GM18526 (cell line): Measurements from ENCODE around the gene LOXL3.

Experiments
- POLR2A ChIP-seq: IDR thresholded peaks from 3 replicates; pipeline ENCODE4 v1.6.1; 2011; ENCODE audit not compliant: insufficient read length; ENCODE audit errors: extremely low read depth

Gene LOXL3, protein sequence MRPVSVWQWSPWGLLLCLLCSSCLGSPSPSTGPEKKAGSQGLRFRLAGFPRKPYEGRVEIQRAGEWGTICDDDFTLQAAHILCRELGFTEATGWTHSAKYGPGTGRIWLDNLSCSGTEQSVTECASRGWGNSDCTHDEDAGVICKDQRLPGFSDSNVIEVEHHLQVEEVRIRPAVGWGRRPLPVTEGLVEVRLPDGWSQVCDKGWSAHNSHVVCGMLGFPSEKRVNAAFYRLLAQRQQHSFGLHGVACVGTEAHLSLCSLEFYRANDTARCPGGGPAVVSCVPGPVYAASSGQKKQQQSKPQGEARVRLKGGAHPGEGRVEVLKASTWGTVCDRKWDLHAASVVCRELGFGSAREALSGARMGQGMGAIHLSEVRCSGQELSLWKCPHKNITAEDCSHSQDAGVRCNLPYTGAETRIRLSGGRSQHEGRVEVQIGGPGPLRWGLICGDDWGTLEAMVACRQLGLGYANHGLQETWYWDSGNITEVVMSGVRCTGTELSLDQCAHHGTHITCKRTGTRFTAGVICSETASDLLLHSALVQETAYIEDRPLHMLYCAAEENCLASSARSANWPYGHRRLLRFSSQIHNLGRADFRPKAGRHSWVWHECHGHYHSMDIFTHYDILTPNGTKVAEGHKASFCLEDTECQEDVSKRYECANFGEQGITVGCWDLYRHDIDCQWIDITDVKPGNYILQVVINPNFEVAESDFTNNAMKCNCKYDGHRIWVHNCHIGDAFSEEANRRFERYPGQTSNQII

DNA sequence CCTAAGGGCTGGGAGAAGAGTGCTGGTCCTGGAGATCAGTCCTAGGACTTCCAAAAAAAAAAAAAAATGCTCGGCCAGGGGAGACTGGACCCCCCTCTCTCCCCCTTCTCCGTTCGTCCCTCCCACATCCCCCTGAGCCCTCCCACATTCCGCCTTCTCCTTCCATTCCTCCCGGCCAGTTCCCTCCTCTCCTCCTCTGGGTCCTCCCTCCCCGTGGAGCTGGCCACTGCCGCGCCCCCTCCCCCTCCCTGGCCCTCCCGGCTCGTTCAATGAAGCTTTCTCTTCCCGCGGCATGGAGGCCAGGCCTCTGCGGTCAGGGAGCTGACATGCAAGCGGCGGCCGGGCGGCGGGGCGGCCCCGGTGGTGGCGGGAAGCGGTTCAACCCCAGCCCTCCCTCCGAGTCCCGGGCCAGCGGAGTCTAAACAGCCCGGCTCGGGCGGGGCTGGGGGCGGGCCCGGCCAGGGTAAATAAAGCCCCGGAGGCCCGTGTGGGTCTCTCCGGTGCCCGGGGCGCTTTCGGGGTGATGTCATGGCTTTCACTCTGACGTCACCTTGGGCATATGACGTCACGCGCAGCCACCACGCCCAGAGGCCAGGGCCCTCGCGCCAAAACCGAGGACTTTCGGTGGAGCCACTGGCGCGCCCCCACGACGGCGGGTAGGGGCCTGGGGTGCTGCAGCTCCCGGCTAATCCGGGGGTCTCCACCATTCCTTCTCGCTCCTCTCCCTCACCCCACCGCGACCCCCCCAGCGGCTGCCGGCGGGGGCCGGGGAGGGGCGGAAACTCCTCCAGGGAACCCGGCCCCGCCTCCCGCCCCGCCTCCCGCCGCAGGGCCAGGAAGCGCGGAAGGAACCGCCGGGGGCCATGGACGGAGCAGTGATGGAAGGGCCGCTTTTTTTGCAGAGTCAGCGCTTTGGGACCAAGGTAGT, at the start of gene LOXL3, which contains the start of gene DOK1:
LOXL3 (minus strand) TSS at position 51 of the 928 bp plus-strand sequence. CDS start 1,308 bp downstream, outside the sequence.
DOK1 (plus strand) TSS at position 829 of the 928 bp plus-strand sequence; CDS start at position 864, 35 bp downstream.
- peak; percentile 68 for TF ChIP-seq POLR2A

DNA sequence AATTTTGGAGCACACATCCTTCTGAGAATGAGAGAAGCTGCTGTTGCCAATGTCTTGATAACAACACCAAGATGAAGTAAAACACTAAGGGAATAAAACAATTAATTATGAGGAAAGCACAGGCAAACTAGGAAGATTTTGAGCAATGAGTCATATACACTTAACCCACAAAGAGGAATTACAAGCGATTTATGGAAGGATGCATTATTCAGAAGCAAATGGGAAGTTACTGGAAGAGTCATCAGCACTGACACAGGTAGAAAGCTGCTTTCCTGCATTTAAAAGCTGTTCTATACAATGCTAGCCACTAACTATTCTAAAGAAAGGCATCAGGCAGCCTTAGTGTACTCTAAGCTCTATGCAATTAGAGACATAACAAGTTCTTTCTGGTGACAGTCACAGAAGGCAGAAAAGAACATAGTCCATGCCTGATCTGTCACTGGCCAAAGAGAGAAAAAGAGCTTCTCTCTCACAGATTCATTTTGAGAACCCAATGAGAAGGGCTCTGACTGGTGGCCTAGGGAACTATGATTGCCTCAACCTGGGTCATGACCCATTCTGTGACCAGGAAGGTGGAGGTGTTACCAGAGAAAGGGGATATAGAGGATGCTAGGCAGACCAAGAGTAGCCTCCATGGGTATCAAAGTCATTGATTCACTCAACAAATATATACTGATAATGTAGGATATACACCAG, 49.0 kb upstream of the LOXL3 start:
- TF ChIP-seq POLR2A, result no peak

DNA sequence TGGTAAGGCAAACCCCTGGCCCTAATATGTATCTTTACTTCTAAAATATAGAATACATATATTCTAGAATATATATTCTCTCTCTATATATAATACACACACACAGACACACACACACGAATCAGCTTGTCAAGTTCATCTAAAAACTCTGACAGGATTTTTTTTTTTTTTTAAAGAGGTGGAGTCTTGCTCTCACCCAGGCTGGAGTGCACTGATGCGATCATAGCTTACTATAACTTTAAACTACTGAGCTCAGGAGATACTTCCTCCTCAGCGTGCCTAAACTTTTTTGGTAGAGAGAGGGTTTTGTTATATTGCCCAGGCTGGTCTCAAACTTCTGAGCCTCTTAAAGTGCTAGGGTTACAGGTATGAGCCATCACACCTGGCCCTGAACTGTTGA, 45.9 kb upstream of the LOXL3 start:
- TF ChIP-seq POLR2A, result no peak

DNA sequence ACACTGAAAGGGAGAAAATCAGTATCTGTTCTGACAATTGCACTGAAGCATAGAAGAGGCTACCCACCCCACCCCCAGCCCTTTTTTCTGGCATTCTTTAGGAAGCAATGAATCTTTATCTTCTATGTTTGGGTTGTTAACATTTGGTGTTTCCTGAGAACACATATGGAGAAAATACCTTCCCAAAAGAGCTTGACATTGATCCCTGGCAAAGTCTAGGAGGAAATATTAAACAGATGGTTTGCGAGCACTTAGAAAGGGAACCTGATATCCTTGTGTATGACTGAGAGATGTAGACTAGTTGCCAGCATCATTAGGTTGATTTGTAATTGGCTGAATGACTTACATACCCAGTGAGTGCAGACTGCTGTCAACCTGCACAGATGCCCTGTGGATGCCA, 43.7 kb upstream of the LOXL3 start:
- TF ChIP-seq POLR2A, result no peak

DNA sequence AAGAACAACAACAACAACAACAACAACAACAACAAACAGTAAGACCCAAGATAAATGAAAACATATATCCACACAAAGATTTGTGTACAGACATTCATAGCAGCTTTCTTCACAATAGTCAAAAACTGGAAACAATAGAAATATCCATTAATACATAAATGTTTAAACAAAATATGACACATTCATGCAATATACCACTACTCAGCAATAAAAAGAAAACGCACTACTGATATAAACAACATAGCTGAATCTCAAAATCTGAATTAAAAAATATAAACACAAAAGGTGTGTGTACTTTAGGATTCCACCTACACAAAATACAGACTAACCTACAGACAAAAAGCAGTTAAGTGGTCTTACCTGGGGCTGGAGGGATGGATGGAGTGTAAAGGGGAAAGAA, 42.8 kb upstream of the LOXL3 start:
- TF ChIP-seq POLR2A, result no peak

DNA sequence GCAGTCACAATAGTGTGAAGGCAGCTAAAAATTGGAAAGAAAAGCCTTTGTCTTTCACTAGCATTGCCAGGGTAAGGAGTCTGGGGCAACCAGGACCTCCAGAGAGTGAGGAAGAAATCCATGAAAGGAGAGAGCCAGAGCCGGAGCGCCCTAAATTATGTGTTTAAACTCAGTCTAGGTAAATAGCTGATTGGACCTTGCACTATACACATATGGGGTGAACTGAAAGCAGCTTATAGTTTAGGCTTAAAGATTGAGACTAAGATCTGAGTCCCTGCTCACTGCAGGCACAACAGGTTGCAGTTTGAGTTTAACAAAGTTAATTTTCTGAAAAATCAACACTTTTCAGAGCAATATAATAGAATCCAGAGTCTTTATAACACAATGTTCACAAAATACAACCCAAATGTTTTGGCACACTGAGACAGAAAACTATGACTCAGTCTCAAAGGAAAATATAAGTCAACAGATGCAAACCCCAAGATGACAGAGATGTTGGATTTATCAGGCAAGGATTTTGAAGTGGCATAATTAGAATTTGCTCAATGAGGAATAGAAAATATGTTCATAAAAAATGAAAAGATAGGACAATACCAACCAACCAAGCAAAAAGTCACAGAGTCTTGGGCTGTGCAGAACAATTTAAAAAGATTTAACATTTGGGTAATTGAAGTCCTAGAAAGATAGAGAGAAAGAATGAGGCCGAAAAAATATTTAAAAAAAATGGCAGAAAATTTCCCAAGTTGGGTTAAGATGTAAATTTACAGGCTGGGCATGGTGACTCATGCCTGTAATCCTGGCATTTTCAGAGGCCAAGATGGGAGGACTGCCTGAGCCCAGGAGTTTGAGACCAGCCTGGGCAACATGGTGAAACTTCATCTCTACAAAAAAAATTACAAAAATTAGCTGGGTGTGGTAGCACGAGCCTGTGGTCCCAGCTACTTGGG, 40.4 kb upstream of the LOXL3 start:
- no peak for TF ChIP-seq POLR2A

- no peak for TF ChIP-seq POLR2A
Measured at GRCh38 chr2:74588664-74589063, 34.9 kb upstream of the LOXL3 start.

DNA sequence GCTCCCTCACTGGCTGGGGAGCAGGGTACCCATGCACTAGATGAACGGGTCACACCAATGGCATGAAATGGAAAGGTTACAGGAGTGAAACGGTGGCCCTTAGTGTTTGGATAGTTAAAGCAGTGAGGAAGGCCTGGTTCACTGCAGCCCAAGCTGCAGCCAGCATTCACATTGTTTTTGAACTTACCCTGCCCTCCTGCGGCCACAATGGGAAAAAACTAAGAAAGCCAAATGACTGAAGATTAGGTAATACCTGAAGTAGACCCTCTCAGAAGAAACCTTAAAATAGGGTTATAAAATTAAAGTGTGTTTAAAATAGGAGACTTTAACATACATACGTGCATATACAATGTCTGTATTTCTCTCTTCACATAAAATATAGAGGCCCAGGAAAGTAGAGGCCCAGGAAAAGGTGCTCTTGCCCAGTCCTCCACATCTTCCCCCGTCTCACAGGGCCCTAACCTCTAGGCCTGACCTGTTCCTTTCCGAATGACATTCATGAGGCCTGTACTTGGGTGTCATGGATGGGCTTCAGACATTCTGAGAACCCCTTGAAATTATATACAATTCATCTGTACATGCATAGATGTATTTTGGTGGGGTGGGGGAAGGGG, 34.0 kb upstream of the LOXL3 start:
- TF ChIP-seq POLR2A, result no peak

GRCh38 chr2:74585406-74586185, 31.9 kb upstream of the LOXL3 start:
- TF ChIP-seq POLR2A, result no peak

- no peak for TF ChIP-seq POLR2A
Measured at GRCh38 chr2:74584088-74584645, 30.4 kb upstream of the LOXL3 start.

DNA sequence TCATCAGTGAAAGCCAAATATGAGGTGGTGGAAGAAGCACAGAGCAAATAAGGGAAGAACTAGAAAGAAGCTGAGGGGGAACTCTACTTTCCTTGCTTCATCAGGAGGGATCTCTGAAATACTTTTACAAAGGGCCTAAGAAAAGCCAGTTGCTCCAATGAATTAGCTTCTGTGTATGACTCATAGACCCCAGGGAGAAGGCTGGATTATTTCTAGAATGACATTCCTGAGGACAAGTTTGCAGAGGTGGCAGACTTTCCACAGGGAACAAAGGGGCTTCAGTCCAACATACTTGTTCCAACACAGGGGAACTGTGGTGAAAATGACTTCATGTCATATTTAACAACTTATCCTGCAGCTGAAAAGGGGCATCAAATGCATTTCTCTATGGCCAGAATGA, 29.8 kb upstream of the LOXL3 start:
- no peak for TF ChIP-seq POLR2A

GRCh38 chr2:74582184-74582583, 28.4 kb upstream of the LOXL3 start:
- no peak for TF ChIP-seq POLR2A
